ENCODE measurements around the gene ALPL. TPM values are rescaled to one million over a fixed set of nuclear protein-coding genes. Genes with fewer than 3 reads are reported as not detected.

The ALPL gene
- total and polyA plus RNA-seq, 4 donors: 3.3 to 93.1 (median 40.7) TPM

DNA sequence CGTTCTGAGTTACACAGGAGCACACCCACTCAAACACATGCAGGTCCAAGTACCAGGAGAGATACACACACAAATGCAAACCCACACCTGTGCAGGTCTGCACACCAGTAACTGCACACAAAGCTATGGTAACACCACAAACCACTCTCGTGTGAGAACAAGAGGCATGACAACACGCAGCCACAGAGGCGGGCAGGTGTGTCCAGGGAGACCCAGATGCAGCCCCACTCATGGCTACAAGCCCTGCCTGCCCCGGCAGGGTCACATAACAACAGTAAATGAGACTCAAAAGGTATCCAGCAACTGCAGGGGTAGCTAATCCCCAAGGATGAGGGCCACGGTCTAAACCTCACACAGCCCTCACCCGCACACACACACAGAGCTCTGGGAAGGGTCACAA lies 111.8 kb downstream of the ALPL start:
- Histone ChIP-seq H3K9me3 (ENCODE audit: control insufficient read depth in 4 of 4, low read length in 3 of 4) (no peaks in the 10 kb centered on the region), H3K4me1 (ENCODE audit: control insufficient read depth in 4 of 4, insufficient read depth in 4 of 4, low read length in 3 of 4) (peaks cover 21 to 49% (median 46%) of the 10 kb centered on the region in 4 donors), H3K9ac (ENCODE audit: low read depth in 1 of 2, low read length in 2 of 2) (no peak overlapping the region), H3K4me3 (ENCODE audit: low read depth in 1 of 3, low read length in 3 of 3) (peak overlapping the region; percentile 7 to 64 (median 9)), H3K27me3 (ENCODE audit: control insufficient read depth in 4 of 4, insufficient read depth in 4 of 4, low read length in 3 of 4) (no peaks in the 10 kb centered on the region), H3K36me3 (ENCODE audit: control insufficient read depth in 4 of 4, insufficient read depth in 3 of 4, low read depth in 1 of 4, low read length in 3 of 4) (no peaks in the 10 kb centered on the region), H3K27ac (ENCODE audit: low read depth in 1 of 2, low read length in 2 of 2) (no peak overlapping the region)
- no peak for DNase-seq (ENCODE audit: low spot score)
- TF ChIP-seq, protein P1, sequence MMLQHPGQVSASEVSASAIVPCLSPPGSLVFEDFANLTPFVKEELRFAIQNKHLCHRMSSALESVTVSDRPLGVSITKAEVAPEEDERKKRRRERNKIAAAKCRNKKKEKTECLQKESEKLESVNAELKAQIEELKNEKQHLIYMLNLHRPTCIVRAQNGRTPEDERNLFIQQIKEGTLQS (IDR thresholded peaks at IDR 0.05): no peak
- TF ChIP-seq, protein P2, sequence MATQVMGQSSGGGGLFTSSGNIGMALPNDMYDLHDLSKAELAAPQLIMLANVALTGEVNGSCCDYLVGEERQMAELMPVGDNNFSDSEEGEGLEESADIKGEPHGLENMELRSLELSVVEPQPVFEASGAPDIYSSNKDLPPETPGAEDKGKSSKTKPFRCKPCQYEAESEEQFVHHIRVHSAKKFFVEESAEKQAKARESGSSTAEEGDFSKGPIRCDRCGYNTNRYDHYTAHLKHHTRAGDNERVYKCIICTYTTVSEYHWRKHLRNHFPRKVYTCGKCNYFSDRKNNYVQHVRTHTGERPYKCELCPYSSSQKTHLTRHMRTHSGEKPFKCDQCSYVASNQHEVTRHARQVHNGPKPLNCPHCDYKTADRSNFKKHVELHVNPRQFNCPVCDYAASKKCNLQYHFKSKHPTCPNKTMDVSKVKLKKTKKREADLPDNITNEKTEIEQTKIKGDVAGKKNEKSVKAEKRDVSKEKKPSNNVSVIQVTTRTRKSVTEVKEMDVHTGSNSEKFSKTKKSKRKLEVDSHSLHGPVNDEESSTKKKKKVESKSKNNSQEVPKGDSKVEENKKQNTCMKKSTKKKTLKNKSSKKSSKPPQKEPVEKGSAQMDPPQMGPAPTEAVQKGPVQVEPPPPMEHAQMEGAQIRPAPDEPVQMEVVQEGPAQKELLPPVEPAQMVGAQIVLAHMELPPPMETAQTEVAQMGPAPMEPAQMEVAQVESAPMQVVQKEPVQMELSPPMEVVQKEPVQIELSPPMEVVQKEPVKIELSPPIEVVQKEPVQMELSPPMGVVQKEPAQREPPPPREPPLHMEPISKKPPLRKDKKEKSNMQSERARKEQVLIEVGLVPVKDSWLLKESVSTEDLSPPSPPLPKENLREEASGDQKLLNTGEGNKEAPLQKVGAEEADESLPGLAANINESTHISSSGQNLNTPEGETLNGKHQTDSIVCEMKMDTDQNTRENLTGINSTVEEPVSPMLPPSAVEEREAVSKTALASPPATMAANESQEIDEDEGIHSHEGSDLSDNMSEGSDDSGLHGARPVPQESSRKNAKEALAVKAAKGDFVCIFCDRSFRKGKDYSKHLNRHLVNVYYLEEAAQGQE (IDR thresholded peaks at IDR 0.05): no peak
- TF ChIP-seq TAF1 (conservative IDR thresholded peaks at IDR 0.05) (no peak), NR2F2 (IDR thresholded peaks at IDR 0.05) (no peak), FOXA2 (IDR thresholded peaks at IDR 0.05) (no peak)
- TF ChIP-seq, protein P3, sequence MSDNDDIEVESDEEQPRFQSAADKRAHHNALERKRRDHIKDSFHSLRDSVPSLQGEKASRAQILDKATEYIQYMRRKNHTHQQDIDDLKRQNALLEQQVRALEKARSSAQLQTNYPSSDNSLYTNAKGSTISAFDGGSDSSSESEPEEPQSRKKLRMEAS (IDR thresholded peaks at IDR 0.05): no peak
- 80% methylated on average over 7 of the region's 7 CpGs for WGBS

DNA sequence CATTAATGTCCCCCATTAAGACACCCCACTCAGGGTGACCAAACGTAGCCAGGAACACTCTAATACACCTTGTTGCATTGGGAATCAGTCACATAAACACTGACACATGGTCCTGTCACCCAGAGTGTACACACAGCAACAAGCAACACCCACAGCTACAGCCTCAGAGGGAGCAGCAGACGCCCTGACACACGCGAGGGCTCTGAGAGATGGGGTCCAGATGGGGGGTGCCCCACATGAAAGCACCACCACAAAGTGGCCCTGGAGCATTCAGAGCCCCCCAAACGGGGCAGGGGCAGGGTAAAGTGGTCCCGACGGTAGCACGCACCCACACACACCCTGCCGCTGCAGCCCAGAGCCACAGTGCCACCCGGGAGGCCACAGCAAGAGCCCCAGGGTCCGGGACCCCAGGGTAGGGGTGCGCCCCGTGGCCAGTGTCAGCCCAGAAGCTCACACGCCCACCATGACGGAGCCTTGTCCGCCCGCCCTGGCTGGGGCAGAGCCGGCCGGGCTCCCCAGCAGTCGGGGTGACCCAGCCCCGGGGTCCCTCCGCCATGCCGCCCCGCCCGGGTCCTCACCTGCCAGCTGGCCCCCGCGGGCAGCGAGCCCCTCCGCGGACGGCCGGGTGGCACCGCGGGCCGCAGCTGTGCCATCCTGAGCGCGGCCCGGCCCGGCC lies 112.7 kb downstream of the ALPL start:
- TF ChIP-seq SP1 (IDR thresholded peaks at IDR 0.05) (no peak), HNF4A (conservative IDR thresholded peaks at IDR 0.05) (no peak), GABPA (IDR thresholded peaks at IDR 0.05 in 1 of 2, conservative IDR thresholded peaks at IDR 0.05 in 1 of 2) (no peak), FOXA2 (IDR thresholded peaks at IDR 0.05) (no peak), YY1 (IDR thresholded peaks at IDR 0.05) (no peak), FOXA1 (IDR thresholded peaks at IDR 0.05) (no peak), RXRA (IDR thresholded peaks at IDR 0.05) (no peak), RAD21 (IDR thresholded peaks at IDR 0.05) (no peak), HNF4G (IDR thresholded peaks at IDR 0.05) (no peak), NR2F2 (IDR thresholded peaks at IDR 0.05) (no peak)
- TF ChIP-seq, protein P4, sequence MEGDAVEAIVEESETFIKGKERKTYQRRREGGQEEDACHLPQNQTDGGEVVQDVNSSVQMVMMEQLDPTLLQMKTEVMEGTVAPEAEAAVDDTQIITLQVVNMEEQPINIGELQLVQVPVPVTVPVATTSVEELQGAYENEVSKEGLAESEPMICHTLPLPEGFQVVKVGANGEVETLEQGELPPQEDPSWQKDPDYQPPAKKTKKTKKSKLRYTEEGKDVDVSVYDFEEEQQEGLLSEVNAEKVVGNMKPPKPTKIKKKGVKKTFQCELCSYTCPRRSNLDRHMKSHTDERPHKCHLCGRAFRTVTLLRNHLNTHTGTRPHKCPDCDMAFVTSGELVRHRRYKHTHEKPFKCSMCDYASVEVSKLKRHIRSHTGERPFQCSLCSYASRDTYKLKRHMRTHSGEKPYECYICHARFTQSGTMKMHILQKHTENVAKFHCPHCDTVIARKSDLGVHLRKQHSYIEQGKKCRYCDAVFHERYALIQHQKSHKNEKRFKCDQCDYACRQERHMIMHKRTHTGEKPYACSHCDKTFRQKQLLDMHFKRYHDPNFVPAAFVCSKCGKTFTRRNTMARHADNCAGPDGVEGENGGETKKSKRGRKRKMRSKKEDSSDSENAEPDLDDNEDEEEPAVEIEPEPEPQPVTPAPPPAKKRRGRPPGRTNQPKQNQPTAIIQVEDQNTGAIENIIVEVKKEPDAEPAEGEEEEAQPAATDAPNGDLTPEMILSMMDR (IDR thresholded peaks at IDR 0.05; ENCODE audit: low read depth, low read length, missing input control): no peak
- TF ChIP-seq, protein P1 (IDR thresholded peaks at IDR 0.05): no peak
- TF ChIP-seq, protein P2 (IDR thresholded peaks at IDR 0.05): no peak
- TF ChIP-seq, protein P5, sequence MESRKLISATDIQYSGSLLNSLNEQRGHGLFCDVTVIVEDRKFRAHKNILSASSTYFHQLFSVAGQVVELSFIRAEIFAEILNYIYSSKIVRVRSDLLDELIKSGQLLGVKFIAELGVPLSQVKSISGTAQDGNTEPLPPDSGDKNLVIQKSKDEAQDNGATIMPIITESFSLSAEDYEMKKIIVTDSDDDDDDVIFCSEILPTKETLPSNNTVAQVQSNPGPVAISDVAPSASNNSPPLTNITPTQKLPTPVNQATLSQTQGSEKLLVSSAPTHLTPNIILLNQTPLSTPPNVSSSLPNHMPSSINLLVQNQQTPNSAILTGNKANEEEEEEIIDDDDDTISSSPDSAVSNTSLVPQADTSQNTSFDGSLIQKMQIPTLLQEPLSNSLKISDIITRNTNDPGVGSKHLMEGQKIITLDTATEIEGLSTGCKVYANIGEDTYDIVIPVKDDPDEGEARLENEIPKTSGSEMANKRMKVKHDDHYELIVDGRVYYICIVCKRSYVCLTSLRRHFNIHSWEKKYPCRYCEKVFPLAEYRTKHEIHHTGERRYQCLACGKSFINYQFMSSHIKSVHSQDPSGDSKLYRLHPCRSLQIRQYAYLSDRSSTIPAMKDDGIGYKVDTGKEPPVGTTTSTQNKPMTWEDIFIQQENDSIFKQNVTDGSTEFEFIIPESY (IDR thresholded peaks at IDR 0.05): no peak
- TF ChIP-seq, protein P3 (IDR thresholded peaks at IDR 0.05): no peak
- Histone ChIP-seq H3K27me3 (ENCODE audit: control insufficient read depth in 4 of 4, insufficient read depth in 4 of 4, low read length in 3 of 4) (no peaks in the 10 kb centered on the region), H3K4me3 (ENCODE audit: low read depth in 1 of 3, low read length in 3 of 3) (peak overlapping the region; percentile 36 to 66 (median 64)), H3K4me1 (ENCODE audit: control insufficient read depth in 4 of 4, insufficient read depth in 4 of 4, low read length in 3 of 4) (peaks cover 21 to 49% (median 46%) of the 10 kb centered on the region in 4 donors), H3K27ac (ENCODE audit: low read depth in 1 of 2, low read length in 2 of 2) (no peak overlapping the region), H3K9ac (ENCODE audit: low read depth in 1 of 2, low read length in 2 of 2) (no peak overlapping the region), H3K36me3 (ENCODE audit: control insufficient read depth in 4 of 4, insufficient read depth in 3 of 4, low read depth in 1 of 4, low read length in 3 of 4) (no peaks in the 10 kb centered on the region), H3K9me3 (ENCODE audit: control insufficient read depth in 4 of 4, low read length in 3 of 4) (no peaks in the 10 kb centered on the region)
- DNase-seq (ENCODE audit: low spot score): no peak
- 17% methylated on average over 39 of the region's 39 CpGs for WGBS

All from liver (tissue), 9 donors.